Measurements from ENCODE around the gene ACAN.

The ACAN gene

GRCh38 chr15:88841236-88841635 lies 38.0 kb downstream of the ACAN start:
- DNase-seq = no peak

GRCh38 chr15:88842156-88842555 lies 38.9 kb downstream of the ACAN start:
- DNase-seq = no peak

GRCh38 chr15:88843334-88843733 lies 40.1 kb downstream of the ACAN start:
- DNase-seq = no peak

GRCh38 chr15:88844749-88845386 lies 41.6 kb downstream of the ACAN start:
- DNase-seq = no peak

- DNase-seq = no peak
These were observed 42.4 kb downstream of the ACAN start for GRCh38 chr15:88845616-88846015.

GRCh38 chr15:88847144-88847543 lies 43.9 kb downstream of the ACAN start:
- no peak for DNase-seq

- DNase-seq = no peak
These were observed 45.0 kb downstream of the ACAN start for GRCh38 chr15:88848203-88848602.

GRCh38 chr15:88849376-88850072 lies 46.3 kb downstream of the ACAN start:
- DNase-seq = no peak

GRCh38 chr15:88852476-88852875 lies 49.2 kb downstream of the ACAN start:
- no peak for DNase-seq

- DNase-seq = no peak
These were observed 55.7 kb downstream of the ACAN start for GRCh38 chr15:88858934-88859333.

GRCh38 chr15:88859550-88859949 lies 56.3 kb downstream of the ACAN start:
- no peak for DNase-seq

- no peak for DNase-seq
These were observed 57.0 kb downstream of the ACAN start for GRCh38 chr15:88860212-88860611.

GRCh38 chr15:88863412-88863811 lies 60.2 kb downstream of the ACAN start:
- no peak for DNase-seq

GRCh38 chr15:88864861-88865497 lies 61.7 kb downstream of the ACAN start:
- DNase-seq = no peak

GRCh38 chr15:88865498-88866099 lies 62.4 kb downstream of the ACAN start:
- no peak for DNase-seq

- no peak for DNase-seq
These were observed 63.2 kb downstream of the ACAN start for GRCh38 chr15:88866295-88866881.

- DNase-seq = no peak
These were observed 68.1 kb downstream of the ACAN start for GRCh38 chr15:88871313-88871712.

GRCh38 chr15:88872106-88872505 lies 68.9 kb downstream of the ACAN start:
- no peak for DNase-seq

GRCh38 chr15:88872706-88873105 lies 69.5 kb downstream of the ACAN start:
- DNase-seq = no peak

- DNase-seq = no peak
These were observed 70.5 kb downstream of the ACAN start for GRCh38 chr15:88873786-88874185.

- DNase-seq = no peak
These were observed 71.0 kb downstream of the ACAN start for GRCh38 chr15:88874275-88874674.

- DNase-seq = no peak
These were observed 71.4 kb downstream of the ACAN start for GRCh38 chr15:88874684-88875083.
